ENCODE data around the gene FAM53B.

DNA sequence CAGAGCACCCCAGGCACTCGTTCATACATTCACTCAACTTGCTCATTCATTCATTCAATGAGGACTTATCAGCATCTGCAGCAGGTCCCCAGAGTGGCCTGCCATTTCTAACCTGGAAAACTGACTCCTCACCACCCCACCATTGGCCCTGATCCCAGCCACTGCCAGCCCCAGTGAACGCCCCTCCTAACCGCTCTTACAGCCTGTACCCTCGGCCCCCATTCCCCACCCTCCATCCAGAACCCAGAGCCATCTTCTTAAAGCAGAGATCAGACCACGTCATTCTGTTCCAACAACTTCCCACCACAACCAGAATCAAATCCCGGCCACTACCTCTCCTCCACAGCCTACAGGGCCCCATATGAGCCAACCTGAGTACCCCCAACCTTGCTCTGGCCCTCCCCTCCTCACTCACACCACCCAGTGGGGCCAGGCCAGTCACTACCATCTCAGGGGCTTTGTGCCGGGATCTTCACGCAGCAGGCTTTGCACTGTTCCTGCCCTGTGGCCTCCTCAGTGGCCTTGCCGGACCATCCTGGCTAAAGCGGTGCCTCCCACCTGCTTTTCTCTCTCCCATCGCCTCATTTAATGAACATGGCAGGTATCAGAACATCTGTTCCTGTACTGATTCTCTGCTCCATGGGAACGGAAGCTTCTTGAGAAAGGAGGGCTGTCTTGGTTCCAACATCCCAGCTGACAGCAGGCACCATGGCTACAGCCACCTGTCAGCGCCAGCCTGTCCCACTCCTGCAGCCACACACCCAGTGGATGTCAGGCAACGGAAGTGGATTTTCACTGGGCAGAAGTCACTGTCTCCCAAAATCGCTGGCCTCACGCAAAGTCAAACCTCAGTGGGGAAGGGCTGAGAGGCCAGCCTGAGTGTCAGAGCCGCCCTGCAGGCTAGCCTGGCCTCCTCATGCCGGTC is 45.4 kb downstream of the FAM53B start:
- TF ChIP-seq POLR2A (IDR thresholded peaks at IDR 0.05) (no peak), POLR2AphosphoS5 (IDR thresholded peaks at IDR 0.05) (no peak), EP300 (IDR thresholded peaks at IDR 0.05) (no peak)
- TF ChIP-seq, protein P1, sequence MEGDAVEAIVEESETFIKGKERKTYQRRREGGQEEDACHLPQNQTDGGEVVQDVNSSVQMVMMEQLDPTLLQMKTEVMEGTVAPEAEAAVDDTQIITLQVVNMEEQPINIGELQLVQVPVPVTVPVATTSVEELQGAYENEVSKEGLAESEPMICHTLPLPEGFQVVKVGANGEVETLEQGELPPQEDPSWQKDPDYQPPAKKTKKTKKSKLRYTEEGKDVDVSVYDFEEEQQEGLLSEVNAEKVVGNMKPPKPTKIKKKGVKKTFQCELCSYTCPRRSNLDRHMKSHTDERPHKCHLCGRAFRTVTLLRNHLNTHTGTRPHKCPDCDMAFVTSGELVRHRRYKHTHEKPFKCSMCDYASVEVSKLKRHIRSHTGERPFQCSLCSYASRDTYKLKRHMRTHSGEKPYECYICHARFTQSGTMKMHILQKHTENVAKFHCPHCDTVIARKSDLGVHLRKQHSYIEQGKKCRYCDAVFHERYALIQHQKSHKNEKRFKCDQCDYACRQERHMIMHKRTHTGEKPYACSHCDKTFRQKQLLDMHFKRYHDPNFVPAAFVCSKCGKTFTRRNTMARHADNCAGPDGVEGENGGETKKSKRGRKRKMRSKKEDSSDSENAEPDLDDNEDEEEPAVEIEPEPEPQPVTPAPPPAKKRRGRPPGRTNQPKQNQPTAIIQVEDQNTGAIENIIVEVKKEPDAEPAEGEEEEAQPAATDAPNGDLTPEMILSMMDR (IDR thresholded peaks at IDR 0.05): no peak
